Activated T-cell treated with anti-CD3 and anti-CD28 coated beads, Interleukin-2, amount 50 U/mL, for 72 hours (primary cell): ENCODE measurements around the gene RPS21. TPM values are rescaled to one million over a fixed set of nuclear protein-coding genes. Genes with fewer than 3 reads are reported as not detected.

ENCODE experiments used
- ATAC-seq, 2 donors: fragments of 150-1000 bp; cut with Tn5 transposase; replicated peaks in 1 of 2; 2 replicates each; pipeline ENCODE4 v1.10.0; 2021; ENCODE audit warnings: moderate library complexity in 2 of 2, mild to moderate bottlenecking in 1 of 2
- DNase-seq, 2 donors: peaks; one replicate each; pipeline ENCODE4 v3.0.0; 2021 to 2022; ENCODE audit warnings: mixed read lengths in 1 of 2
- H3K27ac Mint-ChIP-seq: one replicate; pipeline ENCODE4 v1.8.0; 2022; ENCODE audit warnings: mild to moderate bottlenecking, moderate library complexity, mixed read lengths
- H3K27me3 Mint-ChIP-seq: one replicate; pipeline ENCODE4 v1.8.0; 2022; ENCODE audit warnings: low read depth, mixed read lengths
- H3K36me3 Mint-ChIP-seq, 2 donors: one replicate each; pipeline ENCODE4 v1.8.0; 2022; ENCODE audit warnings: mixed read lengths in 2 of 2, mild to moderate bottlenecking in 1 of 2; ENCODE audit not compliant: insufficient read depth in 2 of 2
- H3K4me1 Mint-ChIP-seq: one replicate; pipeline ENCODE4 v1.8.0; 2022; ENCODE audit warnings: low read depth, mixed read lengths
- H3K4me3 Mint-ChIP-seq, 2 donors: one replicate each; pipeline ENCODE4 v1.8.0; 2022; ENCODE audit warnings: mild to moderate bottlenecking in 2 of 2, mixed read lengths in 2 of 2, moderate library complexity in 2 of 2
- H3K9me3 Mint-ChIP-seq, 2 donors: one replicate each; pipeline ENCODE4 v1.8.0; 2022; ENCODE audit warnings: mixed read lengths in 2 of 2
- total RNA-seq, 2 donors: library from RNA; stranded (reverse); gene quantifications; one replicate each; pipeline ENCODE4 v1.2.3, GENCODE V29; 2022

The RPS21 gene
- total RNA-seq, 2 donors from 2014 or later: 2,573 to 2,599 TPM

- Mint-ChIP-seq H3K4me3 (no peak overlapping the region), H3K4me1 (no peaks in the 10 kb centered on the region), H3K27me3 (no peaks in the 10 kb centered on the region), H3K9me3 (peaks cover 4 to 7% of the 10 kb centered on the region in 2 donors), H3K36me3 (peaks cover 5 to 6% of the 10 kb centered on the region in 2 donors), H3K27ac (no peak overlapping the region)
- ATAC-seq (no peak), DNase-seq (no peak)
Observed at GRCh38 chr20:62349556-62350097, 37.3 kb upstream of the RPS21 start.

- H3K4me3 Mint-ChIP-seq: no peak overlapping the region
- H3K27ac Mint-ChIP-seq: no peak overlapping the region
- no peaks in the 10 kb centered on the region for H3K4me1 Mint-ChIP-seq
- no peak for ATAC-seq
- no peak for DNase-seq
- H3K27me3 Mint-ChIP-seq: no peaks in the 10 kb centered on the region
- H3K9me3 Mint-ChIP-seq: peaks cover 4 to 7% of the 10 kb centered on the region in 2 donors
- H3K36me3 Mint-ChIP-seq: peaks cover 5 to 6% of the 10 kb centered on the region in 2 donors
Observed at GRCh38 chr20:62350098-62350628, 36.7 kb upstream of the RPS21 start.

GRCh38 chr20:62350629-62351422 is 36.1 kb upstream of the RPS21 start:
- DNase-seq (no peak), ATAC-seq (no peak)
- peaks cover 5 to 6% of the 10 kb centered on the region in 2 donors for H3K36me3 Mint-ChIP-seq
- H3K9me3 Mint-ChIP-seq: peaks cover 4 to 7% of the 10 kb centered on the region in 2 donors
- no peaks in the 10 kb centered on the region for H3K4me1 Mint-ChIP-seq
- no peaks in the 10 kb centered on the region for H3K27me3 Mint-ChIP-seq
- H3K27ac Mint-ChIP-seq: no peak overlapping the region
- no peak overlapping the region for H3K4me3 Mint-ChIP-seq

GRCh38 chr20:62351469-62352401 is 35.2 kb upstream of the RPS21 start:
- DNase-seq: no peak
- peaks cover 4 to 7% of the 10 kb centered on the region in 2 donors for H3K9me3 Mint-ChIP-seq
- H3K27me3 Mint-ChIP-seq: no peaks in the 10 kb centered on the region
- no peak overlapping the region for H3K27ac Mint-ChIP-seq
- no peak overlapping the region for H3K4me3 Mint-ChIP-seq
- H3K36me3 Mint-ChIP-seq: peaks cover 5 to 6% of the 10 kb centered on the region in 2 donors
- ATAC-seq: no peak
- H3K4me1 Mint-ChIP-seq: no peaks in the 10 kb centered on the region

- ATAC-seq (no peak), DNase-seq (no peak)
- Mint-ChIP-seq H3K9me3 (peaks cover 4 to 7% of the 10 kb centered on the region in 2 donors), H3K27me3 (no peaks in the 10 kb centered on the region), H3K4me1 (no peaks in the 10 kb centered on the region), H3K36me3 (peaks cover 5 to 6% of the 10 kb centered on the region in 2 donors), H3K27ac (no peak overlapping the region), H3K4me3 (no peak overlapping the region)
Observed at GRCh38 chr20:62352402-62353288, 34.3 kb upstream of the RPS21 start.

GRCh38 chr20:62353289-62354030 is 33.4 kb upstream of the RPS21 start:
- no peak overlapping the region for H3K27ac Mint-ChIP-seq
- H3K36me3 Mint-ChIP-seq: peaks cover 4 to 5% of the 10 kb centered on the region in 2 donors
- ATAC-seq (no peak), DNase-seq (no peak)
- H3K4me3 Mint-ChIP-seq: no peak overlapping the region
- no peaks in the 10 kb centered on the region for H3K27me3 Mint-ChIP-seq
- H3K4me1 Mint-ChIP-seq: no peaks in the 10 kb centered on the region
- peaks cover 4 to 5% of the 10 kb centered on the region in 2 donors for H3K9me3 Mint-ChIP-seq

- Mint-ChIP-seq H3K27me3 (no peaks in the 10 kb centered on the region), H3K4me1 (no peaks in the 10 kb centered on the region), H3K36me3 (peaks cover 2% of the 10 kb centered on the region in 2 donors), H3K4me3 (no peak overlapping the region), H3K27ac (no peak overlapping the region), H3K9me3 (peaks cover 2% of the 10 kb centered on the region in 2 donors)
- ATAC-seq (no peak), DNase-seq (no peak)
Observed at GRCh38 chr20:62354031-62354808, 32.7 kb upstream of the RPS21 start.

- Mint-ChIP-seq H3K27me3 (no peaks in the 10 kb centered on the region), H3K36me3 (no peaks in the 10 kb centered on the region), H3K9me3 (no peaks in the 10 kb centered on the region), H3K4me1 (no peaks in the 10 kb centered on the region), H3K27ac (no peak overlapping the region), H3K4me3 (no peak overlapping the region)
- no peak for ATAC-seq
- no peak for DNase-seq
Observed at GRCh38 chr20:62354811-62355341, 32.0 kb upstream of the RPS21 start.

- H3K27me3 Mint-ChIP-seq: no peaks in the 10 kb centered on the region
- no peaks in the 10 kb centered on the region for H3K4me1 Mint-ChIP-seq
- no peak overlapping the region for H3K4me3 Mint-ChIP-seq
Observed at GRCh38 chr20:62355516-62355877, 31.4 kb upstream of the RPS21 start.

GRCh38 chr20:62355878-62356588 is 30.9 kb upstream of the RPS21 start:
- DNase-seq (no peak), ATAC-seq (no peak)
- H3K27me3 Mint-ChIP-seq: no peaks in the 10 kb centered on the region
- no peaks in the 10 kb centered on the region for H3K9me3 Mint-ChIP-seq
- H3K36me3 Mint-ChIP-seq: no peaks in the 10 kb centered on the region
- no peak overlapping the region for H3K27ac Mint-ChIP-seq
- H3K4me3 Mint-ChIP-seq: no peak overlapping the region
- H3K4me1 Mint-ChIP-seq: no peaks in the 10 kb centered on the region

More at GRCh38 chr20:62355516-62355877, 31.4 kb upstream of the RPS21 start:
- DNase-seq (no peak), ATAC-seq (no peak)
- H3K36me3 Mint-ChIP-seq: no peaks in the 10 kb centered on the region
- no peaks in the 10 kb centered on the region for H3K9me3 Mint-ChIP-seq
- no peak overlapping the region for H3K27ac Mint-ChIP-seq
